ENCODE measurements around the gene CLDND2. TPM values are rescaled to one million over a fixed set of nuclear protein-coding genes. Genes with fewer than 3 reads are reported as not detected.
"Not testable (repeated sequence)": the region's sequence is repeated elsewhere in the genome, so short reads cannot be mapped to it uniquely, and the experiment has no call there.

CLDND2 gene
- 1.0 TPM for polyA plus RNA-seq (2012; ENCODE audit: low read depth, missing spikeins)

- DNase-seq (ENCODE audit: insufficient read length, low spot score) (no peak), FAIRE-seq (no peak)
- no peak for TF ChIP-seq POLR2AphosphoS5 (IDR thresholded peaks at IDR 0.05; ENCODE audit: low read depth, low read length)
- no peak for TF ChIP-seq POLR2A (IDR thresholded peaks at IDR 0.05; ENCODE audit: low read depth, low read length)
- TF ChIP-seq TAF1 (IDR thresholded peaks at IDR 0.05; ENCODE audit: low read depth, low read length) = no peak
- peak; percentile 28; the same call in 1 of the 2 replicates for TF ChIP-seq POU2F2 (IDR thresholded peaks at IDR 0.05; ENCODE audit: low read depth, low read length)
- no peak for TF ChIP-seq SPI1 (IDR thresholded peaks at IDR 0.05; ENCODE audit: low read depth, low read length)
- TF ChIP-seq PAX5 (IDR thresholded peaks at IDR 0.05; ENCODE audit: insufficient read depth, low read length, severe bottlenecking) = no peak
Observed at GRCh38 chr19:51368366-51369282, at the start of gene CLDND2. CLDND2 (minus strand) TSS chr19:51369003; CDS start chr19:51368577, 426 bp downstream.

GRCh38 chr19:51417810-51418157 is 49.0 kb upstream of the CLDND2 start:
- no peak for FAIRE-seq
- TF ChIP-seq SPI1 (IDR thresholded peaks at IDR 0.05; ENCODE audit: low read depth, low read length) (peak; percentile 94), POU2F2 (IDR thresholded peaks at IDR 0.05; ENCODE audit: low read depth, low read length) (no peak)
- DNase-seq (ENCODE audit: insufficient read length, low spot score) = peak; percentile 53

GRCh38 chr19:51417107-51417809 is 48.5 kb upstream of the CLDND2 start, which contains the start of gene SIGLEC10:
SIGLEC10 (minus strand) TSS chr19:51417642; CDS start chr19:51417581, 61 bp downstream.
- TF ChIP-seq POLR2AphosphoS5 (IDR thresholded peaks at IDR 0.05; ENCODE audit: low read depth, low read length) (no peak; the same call in 1 of the 2 replicates), PAX5 (IDR thresholded peaks at IDR 0.05; ENCODE audit: insufficient read depth, low read length, severe bottlenecking) (peak; percentile 61), POU2F2 (IDR thresholded peaks at IDR 0.05; ENCODE audit: low read depth, low read length) (peak; percentile 71), TAF1 (IDR thresholded peaks at IDR 0.05; ENCODE audit: low read depth, low read length) (peak; percentile 63), SPI1 (IDR thresholded peaks at IDR 0.05; ENCODE audit: low read depth, low read length) (peak; percentile 88), POLR2A (IDR thresholded peaks at IDR 0.05; ENCODE audit: low read depth, low read length) (peak; percentile 52; the same call in 1 of the 2 replicates)
- FAIRE-seq (peak; percentile 92), DNase-seq (ENCODE audit: insufficient read length, low spot score) (peak; percentile 80)

GRCh38 chr19:51416422-51416821 is 47.6 kb upstream of the CLDND2 start:
- peak; percentile 66 for FAIRE-seq
- not testable (repeated sequence) for DNase-seq (ENCODE audit: insufficient read length, low spot score)

GRCh38 chr19:51415187-51415586 is 46.4 kb upstream of the CLDND2 start:
- DNase-seq (ENCODE audit: insufficient read length, low spot score) (no peak), FAIRE-seq (no peak)
- TF ChIP-seq SPI1 (IDR thresholded peaks at IDR 0.05; ENCODE audit: low read depth, low read length) (no peak), POLR2AphosphoS5 (IDR thresholded peaks at IDR 0.05; ENCODE audit: low read depth, low read length) (no peak), POU2F2 (IDR thresholded peaks at IDR 0.05; ENCODE audit: low read depth, low read length) (no peak), TAF1 (IDR thresholded peaks at IDR 0.05; ENCODE audit: low read depth, low read length) (no peak), PAX5 (IDR thresholded peaks at IDR 0.05; ENCODE audit: insufficient read depth, low read length, severe bottlenecking) (no peak), POLR2A (IDR thresholded peaks at IDR 0.05; ENCODE audit: low read depth, low read length) (no peak)

- TF ChIP-seq POU2F2 (IDR thresholded peaks at IDR 0.05; ENCODE audit: low read depth, low read length) (no peak), SPI1 (IDR thresholded peaks at IDR 0.05; ENCODE audit: low read depth, low read length) (no peak), POLR2AphosphoS5 (IDR thresholded peaks at IDR 0.05; ENCODE audit: low read depth, low read length) (no peak), PAX5 (IDR thresholded peaks at IDR 0.05; ENCODE audit: insufficient read depth, low read length, severe bottlenecking) (no peak), POLR2A (IDR thresholded peaks at IDR 0.05; ENCODE audit: low read depth, low read length) (no peak), TAF1 (IDR thresholded peaks at IDR 0.05; ENCODE audit: low read depth, low read length) (no peak)
- no peak for DNase-seq (ENCODE audit: insufficient read length, low spot score)
- no peak for FAIRE-seq
Observed at GRCh38 chr19:51410950-51411748, 42.3 kb upstream of the CLDND2 start.

GRCh38 chr19:51407511-51408131 is 38.8 kb upstream of the CLDND2 start:
- peak; percentile 74 for FAIRE-seq
- no peak for TF ChIP-seq POLR2AphosphoS5 (IDR thresholded peaks at IDR 0.05; ENCODE audit: low read depth, low read length)
- TF ChIP-seq SPI1 (IDR thresholded peaks at IDR 0.05; ENCODE audit: low read depth, low read length) = peak; percentile 66
- no peak for TF ChIP-seq POLR2A (IDR thresholded peaks at IDR 0.05; ENCODE audit: low read depth, low read length)
- DNase-seq (ENCODE audit: insufficient read length, low spot score) = no peak

- TF ChIP-seq SPI1 (IDR thresholded peaks at IDR 0.05; ENCODE audit: low read depth, low read length) (no peak), PAX5 (IDR thresholded peaks at IDR 0.05; ENCODE audit: insufficient read depth, low read length, severe bottlenecking) (no peak), POLR2A (IDR thresholded peaks at IDR 0.05; ENCODE audit: low read depth, low read length) (no peak), TAF1 (IDR thresholded peaks at IDR 0.05; ENCODE audit: low read depth, low read length) (no peak), POLR2AphosphoS5 (IDR thresholded peaks at IDR 0.05; ENCODE audit: low read depth, low read length) (no peak), POU2F2 (IDR thresholded peaks at IDR 0.05; ENCODE audit: low read depth, low read length) (no peak)
- FAIRE-seq (no peak), DNase-seq (ENCODE audit: insufficient read length, low spot score) (no peak)
Observed at GRCh38 chr19:51402117-51402516, 33.3 kb upstream of the CLDND2 start.

GRCh38 chr19:51399936-51400335 is 31.1 kb upstream of the CLDND2 start:
- FAIRE-seq; DNase-seq (ENCODE audit: insufficient read length, low spot score): not testable (repeated sequence)
